SK-MEL-5 (cell line): ENCODE results near the gene OXNAD1. TPM values are rescaled to one million over a fixed set of nuclear protein-coding genes. Genes with fewer than 3 reads are reported as not detected.
"Not testable (repeated sequence)": the region's sequence is repeated elsewhere in the genome, so short reads cannot be mapped to it uniquely, and the experiment has no call there.

ENCODE experiments used
- DNase-seq: peaks from one replicate; pipeline ENCODE4 v3.0.0-alpha.2; 2016; ENCODE audit warnings: low read depth, low spot score
- in situ Hi-C: cut with HindIII; loops from 2 replicates; pipeline ENCODE4 v1.10.0; 2016; ENCODE audit warnings: low sequenced_read_pairs, high pct_unique_total_duplicates, low pct_unique_long_range_greater_than_20kb
- total RNA-seq: library from RNA; depleted of rRNA; stranded (reverse); fragments of >200 nt; shearing (Covaris generic); gene quantifications from 2 replicates; pipeline ENCODE4 v1.2.3, GENCODE V29; 2014

OXNAD1 gene
- total RNA-seq, 1 experiment from 2014 or later: 36.1 TPM

- DNase-seq: no peak
- in situ Hi-C loops: no loop called here
Measured at GRCh38 chr3:16295298-16295890, 30.4 kb downstream of the OXNAD1 start.

- in situ Hi-C loops: no loop called here
- no peak for DNase-seq
Measured at GRCh38 chr3:16297997-16298885, 33.2 kb downstream of the OXNAD1 start.

- in situ Hi-C loops: no loop called here
- DNase-seq: no peak
Measured at GRCh38 chr3:16298891-16299290, 33.9 kb downstream of the OXNAD1 start.

- in situ Hi-C loops: no loop called here
- no peak for DNase-seq
Measured at GRCh38 chr3:16299746-16300145, 34.7 kb downstream of the OXNAD1 start.

GRCh38 chr3:16300307-16300706, 35.3 kb downstream of the OXNAD1 start:
- no peak for DNase-seq
- in situ Hi-C loops: no loop called here

- in situ Hi-C loops: no loop called here
- DNase-seq: no peak
Measured at GRCh38 chr3:16300881-16301359, 35.9 kb downstream of the OXNAD1 start.

GRCh38 chr3:16301507-16301906, 36.5 kb downstream of the OXNAD1 start:
- in situ Hi-C loops: no loop called here
- DNase-seq: no peak

GRCh38 chr3:16302082-16302631, 37.1 kb downstream of the OXNAD1 start:
- in situ Hi-C loops: no loop called here
- no peak for DNase-seq

GRCh38 chr3:16303037-16303575, 38.1 kb downstream of the OXNAD1 start:
- no peak for DNase-seq
- in situ Hi-C loops: no loop called here

- in situ Hi-C loops: no loop called here
Measured at GRCh38 chr3:16304061-16305010, 39.3 kb downstream of the OXNAD1 start.

GRCh38 chr3:16305111-16305541, 40.1 kb downstream of the OXNAD1 start:
- no peak for DNase-seq
- in situ Hi-C loops: no loop called here

More at GRCh38 chr3:16304061-16305010, 39.3 kb downstream of the OXNAD1 start:
- DNase-seq: no peak

GRCh38 chr3:16307832-16308531, 43.0 kb downstream of the OXNAD1 start:
- in situ Hi-C loops: no loop called here
- DNase-seq: no peak

- DNase-seq: no peak
- in situ Hi-C loops: no loop called here
Measured at GRCh38 chr3:16308727-16309126, 43.7 kb downstream of the OXNAD1 start.

GRCh38 chr3:16309558-16309957, 44.5 kb downstream of the OXNAD1 start:
- DNase-seq: peak; percentile 21
- in situ Hi-C loops: no loop called here

- in situ Hi-C loops, DNase-seq: not testable (repeated sequence)
Measured at GRCh38 chr3:16310486-16310885, 45.5 kb downstream of the OXNAD1 start.

- in situ Hi-C loops: no loop called here
- no peak for DNase-seq
Measured at GRCh38 chr3:16311960-16312451, 47.0 kb downstream of the OXNAD1 start.
